H1 (cell line): ENCODE results near the gene FKBP8. TPM values are rescaled to one million over a fixed set of nuclear protein-coding genes. Genes with fewer than 3 reads are reported as not detected.

Experiments
- CTCF ChIA-PET: fragments of 300-600 bp; sonication (Branson Sonifier 250); formaldehyde crosslinking; loops from one replicate; lab custom pipeline; 2021; ENCODE audit not compliant: partially characterized antibody; lab: Charles Lee
- POLR2A ChIA-PET: fragments of 300-600 bp; sonication (Branson Sonifier 250); formaldehyde crosslinking; loops from one replicate; lab custom pipeline; 2021; ENCODE audit warnings: inconsistent platforms; ENCODE audit not compliant: partially characterized antibody; lab: Charles Lee
- DNase-seq, 2 experiments: peaks; one replicate each; pipeline versions ENCODE4 v3.0.0 to v3.0.0-alpha.2; 2010 to 2022; ENCODE audit warnings: low spot score in 2 of 2, low read depth in 1 of 2, mixed read lengths in 1 of 2
- FAIRE-seq: peaks from 2 replicates; lab custom pipeline; 2011; peaks lifted over from hg19 to GRCh38; lab: Jason Lieb, UNC
- H2AFZ ChIP-seq: 2 replicates; pipeline ENCODE4 v1.8.1; 2012; ENCODE audit warnings: low read length, inconsistent platforms
- H2AK5ac ChIP-seq: 2 replicates; pipeline ENCODE4 v1.6.1; 2013; ENCODE audit warnings: low read depth, low read length
- H2BK120ac ChIP-seq: replicated peaks from 2 replicates; pipeline ENCODE3; 2013; ENCODE audit warnings: low read depth, low read length, inconsistent platforms
- H2BK12ac ChIP-seq: 2 replicates; pipeline ENCODE4 v1.6.1; 2013; ENCODE audit warnings: low read depth, low read length
- H2BK15ac ChIP-seq: 2 replicates; pipeline ENCODE4 v1.6.1; 2013; ENCODE audit warnings: low read length
- H2BK20ac ChIP-seq: 2 replicates; pipeline ENCODE4 v1.6.1; 2013; ENCODE audit warnings: low read length
- H2BK5ac ChIP-seq: 2 replicates; pipeline ENCODE4 v1.6.1; 2013; ENCODE audit warnings: low read depth, low read length
- H3K14ac ChIP-seq: 2 replicates; pipeline ENCODE4 v1.6.1; 2013; ENCODE audit warnings: inconsistent platforms; ENCODE audit not compliant: insufficient read length
- H3K18ac ChIP-seq: 2 replicates; pipeline ENCODE4 v1.6.1; 2013; ENCODE audit warnings: low read length; ENCODE audit errors: extremely low read depth
- H3K23ac ChIP-seq: 2 replicates; pipeline ENCODE4 v1.6.1; 2013; ENCODE audit warnings: inconsistent platforms; ENCODE audit not compliant: insufficient read length
- H3K23me2 ChIP-seq: 2 replicates; pipeline ENCODE4 v1.6.1; 2013; ENCODE audit warnings: low read depth, low read length
- H3K27ac ChIP-seq: 2 replicates; pipeline ENCODE4 v1.6.1; 2011; ENCODE audit warnings: low read depth, low read length, inconsistent platforms
- H3K27me3 ChIP-seq, 4 experiments: replicated peaks in 1 of 4; 1 replicate in 1 of 4; 2 replicates in 3 of 4; pipeline versions ENCODE4 v1.6.1 to v1.8.1; 2011 to 2013; ENCODE audit warnings: low read length in 3 of 4, mild to moderate bottlenecking in 3 of 4, inconsistent platforms in 2 of 4, mixed read lengths in 2 of 4, moderate library complexity in 1 of 4; ENCODE audit not compliant: control insufficient read depth in 3 of 4, insufficient read depth in 3 of 4; ENCODE audit errors: extremely low read depth in 1 of 4
- H3K36me3 ChIP-seq, 4 experiments: 2 replicates each; pipeline versions ENCODE4 v1.6.1 to v1.8.1; 2011 to 2013; ENCODE audit warnings: mild to moderate bottlenecking in 4 of 4, low read length in 3 of 4, moderate library complexity in 2 of 4, control low read depth in 1 of 4, inconsistent platforms in 1 of 4; ENCODE audit not compliant: insufficient read depth in 4 of 4, control insufficient read depth in 2 of 4
- H3K4ac ChIP-seq: replicated peaks from 2 replicates; pipeline ENCODE3; 2013; ENCODE audit warnings: low read length, low read depth, mixed read lengths, inconsistent platforms; ENCODE audit not compliant: insufficient read length
- H3K4me1 ChIP-seq, 4 experiments: replicated peaks in 1 of 4; 1 replicate in 1 of 4; 2 replicates in 3 of 4; pipeline versions ENCODE4 v1.6.1 to v1.8.1; 2011 to 2013; ENCODE audit warnings: low read length in 3 of 4, inconsistent platforms in 2 of 4, mixed read lengths in 1 of 4; ENCODE audit not compliant: insufficient read depth in 4 of 4, control insufficient read depth in 3 of 4
- H3K4me2 ChIP-seq, 2 experiments: 2 replicates each; pipeline versions ENCODE4 v1.6.1 to v1.8.1; 2011 to 2013; ENCODE audit warnings: low read depth in 2 of 2, low read length in 2 of 2, control low read depth in 1 of 2, inconsistent platforms in 1 of 2, mild to moderate bottlenecking in 1 of 2; ENCODE audit not compliant: insufficient read depth in 1 of 2
- H3K4me3 ChIP-seq, 4 experiments: fragments of 200-600, 300-600 bp in 1 of 4; sonication (generic), shearing (Covaris generic), sonication (Bioruptor Twin) in 1 of 4; 2 replicates each; pipeline versions ENCODE4 v1.5.1 to v1.8.1; 2011 to 2016; ENCODE audit warnings: low read length in 4 of 4, low read depth in 3 of 4, control low read depth in 2 of 4, inconsistent platforms in 2 of 4, mild to moderate bottlenecking in 2 of 4, mixed read lengths in 1 of 4, moderate library complexity in 1 of 4; ENCODE audit not compliant: insufficient read depth in 2 of 4; ENCODE audit errors: extremely low read depth in 1 of 4
- H3K56ac ChIP-seq: replicated peaks from 2 replicates; pipeline ENCODE3; 2013; ENCODE audit warnings: low read depth, mild to moderate bottlenecking, mixed read lengths, low read length, inconsistent platforms; ENCODE audit not compliant: insufficient read length
- H3K79me1 ChIP-seq: 2 replicates; pipeline ENCODE4 v1.6.1; 2013; ENCODE audit warnings: low read depth, low read length, control low read depth
- H3K79me2 ChIP-seq, 2 experiments: 2 replicates each; pipeline versions ENCODE4 v1.6.1 to v1.8.1; 2012 to 2013; ENCODE audit warnings: low read length in 2 of 2, mild to moderate bottlenecking in 2 of 2, inconsistent platforms in 1 of 2; ENCODE audit not compliant: insufficient read depth in 2 of 2, control insufficient read depth in 1 of 2
- H3K9ac ChIP-seq, 4 experiments: replicated peaks in 1 of 4; 1 replicate in 1 of 4; 2 replicates in 3 of 4; pipeline versions ENCODE4 v1.6.1 to v1.8.1; 2011 to 2013; ENCODE audit warnings: low read depth in 3 of 4, low read length in 3 of 4, control low read depth in 2 of 4, mild to moderate bottlenecking in 2 of 4, moderate library complexity in 2 of 4, inconsistent platforms in 1 of 4; ENCODE audit errors: extremely low read depth in 1 of 4
- H3K9me3 ChIP-seq, 2 experiments: 2 replicates each; pipeline versions ENCODE4 v1.6.1 to v1.8.1; 2012 to 2013; ENCODE audit warnings: mild to moderate bottlenecking in 2 of 2, moderate library complexity in 2 of 2, control low read depth in 1 of 2, inconsistent platforms in 1 of 2, low read depth in 1 of 2, low read length in 1 of 2, mixed read lengths in 1 of 2; ENCODE audit not compliant: insufficient read depth in 2 of 2
- H4K20me1 ChIP-seq, 2 experiments: replicated peaks in 1 of 2; 2 replicates each; pipeline versions ENCODE3 to v1.8.1; 2011 to 2013; ENCODE audit warnings: inconsistent platforms in 2 of 2, low read length in 2 of 2, mild to moderate bottlenecking in 1 of 2; ENCODE audit not compliant: insufficient read depth in 2 of 2, control insufficient read depth in 1 of 2
- H4K5ac ChIP-seq: 2 replicates; pipeline ENCODE4 v1.6.1; 2013; ENCODE audit warnings: low read length, low read depth, mixed read lengths, inconsistent platforms; ENCODE audit not compliant: insufficient read length
- H4K8ac ChIP-seq: 2 replicates; pipeline ENCODE4 v1.8.0; 2013; ENCODE audit warnings: mild to moderate bottlenecking, moderate library complexity, low read length, inconsistent platforms; ENCODE audit not compliant: insufficient read depth; ENCODE audit errors: extremely low read depth
- H4K91ac ChIP-seq: replicated peaks from 2 replicates; pipeline ENCODE3; 2013; ENCODE audit warnings: low read length, mixed read lengths, inconsistent platforms; ENCODE audit not compliant: insufficient read length
- ASH2L ChIP-seq: fragments of 200-600, 300-600 bp; sonication (generic); IDR thresholded peaks from one replicate; pipeline ENCODE4 v1.7.1; 2017; ENCODE audit warnings: low read length
- CEBPB ChIP-seq: IDR thresholded peaks from 2 replicates; pipeline ENCODE4 v1.6.1; 2012; ENCODE audit warnings: low read depth, low read length
- EGR1 ChIP-seq: IDR thresholded peaks from 2 replicates; pipeline ENCODE4 v1.6.1; 2011; ENCODE audit warnings: low read depth, low read length, borderline replicate concordance
- GABPA ChIP-seq: IDR thresholded peaks from 2 replicates; pipeline ENCODE4 v1.6.1; 2011; ENCODE audit warnings: mild to moderate bottlenecking, low read length, moderate library complexity, borderline replicate concordance; ENCODE audit not compliant: insufficient read depth
- JUN ChIP-seq: IDR thresholded peaks from 2 replicates; pipeline ENCODE4 v1.6.1; 2011; ENCODE audit warnings: low read depth, mild to moderate bottlenecking, improper control_type of control experiment, low read length
- KDM4A ChIP-seq: IDR thresholded peaks from one replicate; pipeline ENCODE4 v1.7.1; 2012; ENCODE audit warnings: low read depth, mild to moderate bottlenecking, moderate library complexity, low read length, inconsistent platforms; ENCODE audit not compliant: severe bottlenecking
- KDM5A ChIP-seq: fragments of 200-600 bp; IDR thresholded peaks from 2 replicates; pipeline ENCODE4 v1.7.1; 2012; ENCODE audit warnings: mild to moderate bottlenecking, low read length, inconsistent platforms, mixed read lengths
- SP1 ChIP-seq: IDR thresholded peaks from 2 replicates; pipeline ENCODE4 v1.6.1; 2011; ENCODE audit warnings: low read depth, low read length
- SP2 ChIP-seq: IDR thresholded peaks from 2 replicates; pipeline ENCODE4 v1.6.1; 2012; ENCODE audit warnings: mild to moderate bottlenecking, low read length, inconsistent platforms
- SRF ChIP-seq: IDR thresholded peaks from 2 replicates; pipeline ENCODE4 v1.6.1; 2011; ENCODE audit warnings: mild to moderate bottlenecking, low read depth, low read length, moderate library complexity
- SUZ12 ChIP-seq: fragments of 200-600 bp; sonication (generic); IDR thresholded peaks from 2 replicates; pipeline ENCODE4 v1.6.1; 2012; ENCODE audit warnings: mild to moderate bottlenecking, inconsistent platforms, low read length, moderate library complexity, mixed read lengths
- TCF12 ChIP-seq: IDR thresholded peaks from 2 replicates; pipeline ENCODE4 v1.6.1; 2011; ENCODE audit warnings: low read depth, mild to moderate bottlenecking, low read length
- USF2 ChIP-seq: IDR thresholded peaks from 2 replicates; pipeline ENCODE4 v1.6.1; 2011; ENCODE audit warnings: low read length, improper control_type of control experiment
- YY1 ChIP-seq: IDR thresholded peaks from 2 replicates; pipeline ENCODE4 v1.6.1; 2011; ENCODE audit warnings: low read depth, mild to moderate bottlenecking, low read length
- ZNF274 ChIP-seq: IDR thresholded peaks from 2 replicates; pipeline ENCODE4 v1.7.0; 2012; ENCODE audit warnings: low read length, borderline replicate concordance; ENCODE audit errors: extremely low read depth
- WGBS, 2 experiments: shearing (Covaris generic) in 1 of 2; methylation state at CpG; one replicate each; pipeline versions ENCODE4 v1.1.6 to v1.1.7; 2013 to 2015; ENCODE audit warnings: low lambda C conversion rate in 2 of 2, mixed read lengths in 2 of 2, inconsistent platforms in 1 of 2, low coverage in 1 of 2, missing lambda C conversion rate in 1 of 2; ENCODE audit not compliant: insufficient replicate concordance in 2 of 2, insufficient coverage in 1 of 2, insufficient read length in 1 of 2; ENCODE audit errors: extremely low coverage in 1 of 2, missing lambda C conversion rate in 1 of 2; 5-methylcytosine and 5-hydroxymethylcytosine counted together
- polyA plus RNA-seq, 7 experiments: library from polyadenylated mRNA; depleted of rRNA in 3 of 7; stranded (reverse) in 5 of 7; unstranded in 2 of 7; fragments of >200 nt in 5 of 7; fragments of 200-250 nt in 2 of 7; gene quantifications; 1 replicate in 5 of 7; 2 replicates in 1 of 7; 4 replicates in 1 of 7; pipeline versions ENCODE4 v1.2.1 to v1.2.3, GENCODE V29; 2011 to 2013; ENCODE audit warnings: missing spikeins in 2 of 7, mixed read lengths in 2 of 7
- total RNA-seq: library from RNA; stranded (reverse); fragmentation: NEBNext Ultra II Directional; extraction: Animal tissue kit (Norgen Biotek cat#: 25700); gene quantifications from 2 replicates; pipeline ENCODE4 v1.2.1, GENCODE V29; 2021

Gene FKBP8
- total and polyA plus RNA-seq, 2 of the 8 experiments (the other 6 are each of a cell fraction or from before 2014, with no cell fraction given), result 264 to 309 TPM

DNA sequence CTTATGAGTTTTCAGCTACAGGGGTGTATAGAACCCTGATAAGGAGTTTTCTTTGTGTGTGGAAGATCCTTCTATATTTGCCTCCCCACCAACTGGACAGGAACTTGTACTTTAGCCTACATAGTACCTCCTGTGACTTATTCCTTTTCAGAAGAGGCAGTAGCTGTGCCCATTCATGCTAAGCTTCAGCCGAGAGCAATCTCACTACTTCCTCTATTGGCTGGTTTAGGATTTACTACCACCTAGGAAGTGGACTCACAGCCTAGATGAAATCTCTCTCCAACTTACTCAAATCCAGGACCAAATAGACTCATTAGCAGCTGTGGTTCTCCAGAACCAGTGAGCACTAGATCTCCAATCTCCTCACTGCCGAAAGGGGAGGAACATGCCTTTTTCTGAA is 42.9 kb upstream of the FKBP8 start:
- no peak overlapping the region for H2AFZ ChIP-seq
- no peak overlapping the region for H4K8ac ChIP-seq
- ChIA-PET CTCF (interaction anchor here (0.9 to 3.7 kb wide), 9 partner anchors 9 to 124 kb away, joined by 3 to 16 read pairs (median 4); partner anchors contain the start of gene KXD1), POLR2A (interaction anchor here (0.7 to 10.3 kb wide), 3 partner anchors 9 to 88 kb away, joined by 3 to 112 read pairs (median 72); partner anchors contain the start of gene UBA52)
- FAIRE-seq (no peak), DNase-seq (no peak)
- no peak overlapping the region for H2AK5ac ChIP-seq
- no peaks in the 10 kb centered on the region for H3K9me3 ChIP-seq
- H2BK120ac ChIP-seq, result no peak overlapping the region
- H2BK15ac ChIP-seq, result no peak overlapping the region
- no peak overlapping the region for H3K4ac ChIP-seq
- H3K27me3 ChIP-seq, result no peaks in the 10 kb centered on the region; a peak in 1 of 7 replicates
- H3K4me1 ChIP-seq, result peaks cover 2 to 9% (median 6%) of the 10 kb centered on the region in 4 experiments; a peak in 6 of 7 replicates
- H3K56ac ChIP-seq, result no peak overlapping the region
- no peaks in the 10 kb centered on the region for H3K36me3 ChIP-seq
- no peak overlapping the region for H2BK20ac ChIP-seq
- H3K23ac ChIP-seq, result no peak overlapping the region
- no peak overlapping the region for H3K4me3 ChIP-seq
- H3K18ac ChIP-seq, result no peak overlapping the region
- H3K4me2 ChIP-seq, result no peak overlapping the region
- H4K5ac ChIP-seq, result no peak overlapping the region
- H2BK12ac ChIP-seq, result no peak overlapping the region
- no peak overlapping the region for H3K9ac ChIP-seq
- 81% methylated on average over 2 of the region's 2 CpGs; no CpG with 5 or more reads in 1 of the 2 experiments for WGBS, 2 experiments
- H3K79me1 ChIP-seq, result no peaks in the 10 kb centered on the region
- no peak overlapping the region for H3K14ac ChIP-seq
- H2BK5ac ChIP-seq, result no peak overlapping the region
- peaks cover 0 to 3% of the 10 kb centered on the region in 2 experiments for H4K20me1 ChIP-seq
- H3K79me2 ChIP-seq, result no peaks in the 10 kb centered on the region
- no peak overlapping the region for H4K91ac ChIP-seq
- H3K23me2 ChIP-seq, result peaks cover 11% of the 10 kb centered on the region
- no peak overlapping the region for H3K27ac ChIP-seq
- no peak for TF ChIP-seq GABPA
- TF ChIP-seq SP2, result no peak
- TF ChIP-seq ASH2L, result no peak
- no peak for TF ChIP-seq TCF12
- no peak for TF ChIP-seq EGR1
- no peak for TF ChIP-seq JUN
- no peak for TF ChIP-seq SRF
- TF ChIP-seq CEBPB, result no peak
- TF ChIP-seq YY1, result no peak
- no peak for TF ChIP-seq SP1
- no peak for TF ChIP-seq KDM5A
- TF ChIP-seq SUZ12, result no peak
- no peak for TF ChIP-seq USF2
- no peak for TF ChIP-seq ZNF274
- TF ChIP-seq KDM4A, result no peak
